Middle frontal gyrus (tissue), 1 donor: ENCODE results near the gene CTIF.

Source experiments
- DNase-seq: peaks from one replicate; pipeline ENCODE4 v3.0.0-alpha.2; 2015; ENCODE audit warnings: low spot score; ENCODE audit errors: extremely low spot score

Gene CTIF

DNA sequence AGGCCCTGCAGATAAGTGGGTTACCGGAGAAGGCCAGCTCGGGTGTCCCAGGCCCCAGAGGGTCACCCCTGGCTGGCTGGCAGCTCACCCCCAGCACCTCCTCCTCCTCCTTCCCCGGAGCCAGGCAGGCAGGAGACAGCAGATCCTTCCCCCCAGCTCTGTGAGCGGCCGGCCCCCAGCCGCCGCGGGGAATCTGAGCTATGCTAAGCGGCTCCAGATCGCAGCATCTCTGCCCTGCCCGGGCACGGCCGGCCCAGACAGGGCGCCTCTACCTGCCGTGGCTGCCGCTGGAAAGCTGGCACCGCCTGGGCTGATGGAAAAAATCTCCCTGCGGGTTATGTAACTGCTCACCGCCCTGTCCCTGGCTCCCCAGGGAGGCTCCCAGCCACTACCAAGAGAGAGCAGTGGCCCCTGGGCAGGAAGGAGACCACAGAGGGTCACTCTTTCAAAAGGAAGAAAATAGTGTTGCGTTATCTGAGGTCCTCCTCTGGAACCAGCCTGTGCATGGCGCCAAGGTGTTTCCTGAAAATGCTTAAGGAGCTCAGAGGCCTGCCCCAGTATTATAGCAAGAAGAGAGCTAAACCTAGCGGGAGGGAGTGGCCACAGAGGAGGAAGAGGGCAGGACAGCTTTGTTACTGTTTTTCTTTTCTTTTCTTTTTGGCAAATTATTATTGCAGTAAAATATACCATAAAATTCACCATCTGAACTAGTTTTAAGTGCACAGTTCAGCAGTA, 233.0 kb downstream of the CTIF start:
- no peak for DNase-seq

DNA sequence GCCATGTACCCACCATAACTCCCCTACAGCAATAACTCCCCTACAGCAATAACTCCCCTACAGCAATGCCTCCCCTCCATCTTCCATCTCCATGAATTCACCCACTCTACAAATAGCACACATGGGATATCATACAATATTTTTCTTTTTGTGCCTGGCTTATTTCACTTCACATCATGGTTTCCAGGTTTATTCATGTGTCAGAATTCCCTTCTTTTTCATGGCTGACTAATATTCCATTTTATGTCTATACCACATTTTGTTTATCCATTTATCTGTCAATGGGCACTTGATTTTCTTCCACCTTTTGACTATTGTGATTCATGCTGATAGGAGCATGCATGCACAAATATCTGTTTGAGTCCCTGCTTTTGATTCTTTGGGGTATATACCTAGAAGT, 233.6 kb downstream of the CTIF start:
- no peak for DNase-seq

DNA sequence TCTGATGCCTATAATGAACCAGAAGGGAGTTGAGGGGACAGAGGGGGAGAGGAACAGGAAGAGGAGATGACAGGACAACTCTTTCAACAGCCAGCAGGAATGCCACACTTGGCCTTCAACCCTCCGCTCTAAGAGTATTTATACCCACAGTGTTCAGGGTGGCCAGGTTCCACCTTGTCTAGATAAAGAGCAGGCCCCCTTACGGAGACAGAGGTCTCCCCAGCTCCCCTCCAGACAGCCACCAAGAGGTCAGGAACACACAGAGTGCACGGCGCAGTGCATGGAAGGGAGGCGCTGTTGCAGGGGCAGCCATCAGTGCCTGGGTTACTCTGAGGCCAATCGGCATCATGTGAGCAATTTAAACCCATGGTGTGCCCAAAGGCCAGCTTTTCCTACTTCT, 235.0 kb downstream of the CTIF start:
- no peak for DNase-seq

DNA sequence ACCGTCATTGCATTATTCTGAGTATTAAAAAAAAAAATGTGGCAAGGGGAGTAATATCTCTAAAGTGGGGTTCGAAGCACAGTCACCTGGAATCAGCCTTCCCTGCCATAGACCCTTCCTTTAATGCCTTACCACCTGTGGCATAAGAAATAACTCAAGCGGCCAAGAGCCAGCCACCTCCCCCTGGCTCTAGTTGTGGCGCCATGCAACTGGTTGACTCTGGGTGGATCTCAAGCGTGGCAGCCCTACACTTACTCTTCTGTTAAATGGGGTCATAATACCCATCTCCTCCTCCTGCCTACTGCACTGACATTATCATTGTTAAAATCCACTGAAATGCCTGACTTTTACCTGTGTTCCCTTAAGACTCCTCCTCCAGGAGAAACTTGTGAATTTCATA, 236.1 kb downstream of the CTIF start:
- no peak for DNase-seq

DNA sequence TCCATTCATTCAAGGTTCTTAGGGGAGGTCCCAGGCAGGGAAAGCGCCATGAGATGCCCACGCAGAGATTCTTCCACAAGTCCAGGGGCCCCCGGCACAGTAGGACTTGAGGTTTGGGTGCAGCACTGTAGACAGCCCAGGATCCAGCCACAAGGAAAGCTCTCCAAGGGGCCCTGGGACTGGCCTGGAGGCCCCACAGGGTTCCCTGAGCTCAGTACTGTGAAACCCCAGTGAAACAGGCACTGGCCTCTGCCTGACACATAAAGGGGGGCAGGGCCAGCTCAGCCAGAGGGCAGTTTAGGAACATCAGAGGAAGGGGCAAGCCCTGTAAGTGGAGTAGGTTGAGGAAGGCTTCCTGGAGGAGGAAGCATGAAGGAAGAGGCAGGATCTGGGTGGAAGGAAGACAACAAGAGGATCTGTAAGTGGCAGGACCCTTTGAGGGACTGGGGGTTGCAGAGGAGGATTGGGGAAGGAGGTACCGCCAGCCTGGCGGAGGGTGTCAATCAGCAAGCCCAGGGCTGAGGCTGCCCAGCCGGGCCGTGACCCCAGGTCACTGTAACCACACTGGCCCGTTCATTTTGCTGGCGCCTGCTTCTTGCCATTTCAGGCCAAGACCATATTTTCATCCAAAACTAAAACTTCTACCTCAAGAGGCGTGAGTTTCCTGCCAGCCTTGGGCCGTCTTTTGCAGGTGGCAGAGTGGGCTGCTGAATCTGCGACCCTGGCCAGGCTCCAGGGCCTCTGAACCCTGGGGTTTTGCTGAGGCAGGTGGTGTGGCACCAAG, 236.7 kb downstream of the CTIF start:
- no peak for DNase-seq

DNA sequence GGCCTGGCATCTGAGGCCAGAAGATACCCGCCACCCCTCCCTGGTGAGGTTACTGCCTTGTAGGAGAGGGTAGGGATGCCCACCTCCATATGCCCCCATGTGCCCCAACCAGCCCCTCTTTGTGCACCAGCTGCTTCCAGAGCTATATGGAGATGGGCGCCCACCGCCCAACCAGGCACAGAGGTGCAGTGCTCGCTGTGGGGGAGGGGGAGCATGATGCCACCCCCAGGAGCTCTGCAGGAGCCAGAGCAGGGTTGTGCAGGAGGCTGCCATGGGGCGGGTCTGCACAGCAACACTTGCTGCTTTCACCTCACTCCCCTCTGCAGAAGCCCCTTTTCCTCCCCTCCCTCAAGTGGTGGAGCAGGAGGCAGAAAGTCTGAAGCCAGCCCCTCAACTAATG, 237.3 kb downstream of the CTIF start:
- DNase-seq, result no peak

DNA sequence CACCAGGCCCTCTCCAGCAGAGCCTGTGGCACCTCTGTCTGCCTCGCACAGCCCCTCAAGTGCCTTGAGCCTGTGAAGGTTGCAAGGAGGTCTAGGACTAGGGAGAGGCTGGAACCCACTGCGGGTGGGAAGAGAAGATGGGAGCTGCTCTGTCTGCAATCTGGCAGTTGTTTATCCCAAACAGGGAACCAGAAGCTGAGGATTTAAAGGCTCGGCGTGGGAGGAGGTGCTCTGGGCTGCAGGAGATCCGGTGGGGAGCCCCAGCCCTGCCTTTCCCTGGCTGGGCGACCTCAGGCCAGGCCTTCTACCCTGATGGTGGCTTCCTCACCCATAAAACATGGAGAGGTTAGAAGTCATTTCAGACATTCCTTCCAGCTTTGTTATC, 237.8 kb downstream of the CTIF start:
- no peak for DNase-seq

DNA sequence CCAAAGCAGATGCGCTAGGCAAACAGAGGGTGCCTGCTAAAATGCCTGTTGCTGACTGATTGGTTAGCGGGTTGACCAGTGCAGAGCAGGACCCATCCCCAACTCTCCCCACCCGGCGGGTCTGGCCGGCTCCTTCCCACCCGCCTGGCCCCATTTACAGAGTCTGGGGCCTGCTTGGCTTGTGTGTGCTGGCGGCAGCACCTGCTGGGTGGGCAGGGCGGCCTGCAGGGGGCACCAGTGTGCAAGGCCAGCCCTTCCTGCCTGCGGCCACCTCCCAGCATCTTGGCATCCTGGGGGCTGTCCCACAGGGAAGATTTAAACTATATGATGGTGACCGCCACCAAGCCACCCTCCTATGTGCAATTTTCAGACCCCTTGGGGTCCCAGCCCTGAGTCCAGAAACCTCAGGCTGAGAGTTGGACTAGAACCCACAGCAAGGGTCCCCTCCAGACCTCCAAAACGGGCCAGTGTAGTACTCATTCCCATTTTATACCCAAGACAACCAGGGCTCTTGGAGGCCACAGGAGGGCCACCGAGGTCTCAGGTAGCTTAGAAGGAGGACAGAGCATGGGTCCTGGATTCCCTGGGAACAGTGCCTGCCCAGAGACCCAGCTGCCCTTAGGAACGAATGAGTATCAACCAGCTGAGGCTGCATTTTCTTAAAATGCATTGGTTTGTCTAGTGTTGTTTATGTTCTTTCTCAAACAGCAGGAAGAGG, 238.4 kb downstream of the CTIF start:
- no peak for DNase-seq

DNA sequence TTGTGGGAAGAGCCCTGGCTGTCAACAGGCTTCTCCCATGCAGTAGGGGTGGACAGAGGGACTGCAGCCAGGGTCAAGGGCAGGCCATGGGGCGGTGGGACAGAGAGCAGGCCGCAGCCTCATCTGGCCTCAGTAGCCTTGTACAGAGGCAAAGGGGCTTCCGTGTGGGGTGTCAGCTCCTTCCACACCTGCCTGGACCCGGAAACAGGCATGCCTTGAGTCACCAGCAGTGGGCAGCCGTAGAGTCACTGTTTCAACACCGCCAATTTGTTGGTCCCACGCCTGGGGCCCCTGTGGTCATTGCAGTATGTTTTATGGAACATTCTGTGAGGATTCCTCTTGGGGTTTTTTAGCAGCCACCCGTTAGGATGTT, 238.9 kb downstream of the CTIF start:
- DNase-seq, result no peak

DNA sequence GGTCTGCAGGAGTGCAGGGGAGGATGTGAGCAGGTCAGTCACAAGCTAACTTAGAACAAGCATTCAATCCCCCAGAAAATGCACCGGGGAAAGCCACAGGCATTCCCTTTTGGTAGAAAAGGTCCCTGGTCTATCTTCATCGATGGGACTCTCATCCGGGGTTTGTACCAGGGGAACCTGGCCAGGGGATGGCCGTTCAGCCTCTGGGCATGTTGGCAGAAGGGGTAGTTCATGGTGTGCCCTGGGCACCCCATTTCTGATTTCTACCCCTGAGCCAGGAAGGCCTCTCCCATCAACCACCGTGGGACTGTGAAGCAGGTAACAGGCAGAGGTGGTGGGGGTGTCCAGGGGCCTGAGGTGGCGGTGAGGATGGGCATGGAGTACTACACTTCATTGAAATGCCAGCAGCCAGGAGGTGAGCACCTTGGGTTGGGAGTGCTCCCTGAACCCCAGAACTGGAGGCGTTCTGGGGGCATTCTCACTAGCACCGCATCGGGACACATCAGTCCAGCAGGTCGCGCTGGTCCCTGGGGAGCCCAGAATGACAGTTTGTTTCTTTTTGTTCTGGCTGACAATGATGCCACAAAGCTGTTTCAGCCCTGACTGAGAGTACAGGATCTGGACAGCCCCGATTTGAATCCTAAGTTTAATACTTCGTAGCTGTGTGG, 239.6 kb downstream of the CTIF start:
- DNase-seq, result no peak

DNA sequence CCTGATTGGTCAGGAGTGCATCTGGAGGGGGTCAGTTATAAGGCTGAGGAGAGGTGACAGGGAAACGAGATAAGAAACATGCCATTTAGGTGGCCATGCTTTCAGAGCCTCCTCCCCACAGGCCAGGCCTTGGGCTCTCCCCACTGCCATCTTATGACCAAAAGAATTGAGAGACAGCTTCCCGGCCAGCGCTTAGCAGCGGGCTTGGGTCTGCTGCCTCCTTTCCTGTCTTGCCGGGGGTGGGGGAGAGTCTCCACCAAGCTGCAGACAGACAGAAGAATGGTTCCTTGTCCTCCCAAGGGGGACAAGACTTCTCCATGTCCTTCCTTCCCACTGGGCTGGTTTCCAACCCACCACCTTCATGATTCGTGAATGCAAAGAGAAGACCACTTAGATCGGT, 240.6 kb downstream of the CTIF start:
- DNase-seq, result no peak

DNA sequence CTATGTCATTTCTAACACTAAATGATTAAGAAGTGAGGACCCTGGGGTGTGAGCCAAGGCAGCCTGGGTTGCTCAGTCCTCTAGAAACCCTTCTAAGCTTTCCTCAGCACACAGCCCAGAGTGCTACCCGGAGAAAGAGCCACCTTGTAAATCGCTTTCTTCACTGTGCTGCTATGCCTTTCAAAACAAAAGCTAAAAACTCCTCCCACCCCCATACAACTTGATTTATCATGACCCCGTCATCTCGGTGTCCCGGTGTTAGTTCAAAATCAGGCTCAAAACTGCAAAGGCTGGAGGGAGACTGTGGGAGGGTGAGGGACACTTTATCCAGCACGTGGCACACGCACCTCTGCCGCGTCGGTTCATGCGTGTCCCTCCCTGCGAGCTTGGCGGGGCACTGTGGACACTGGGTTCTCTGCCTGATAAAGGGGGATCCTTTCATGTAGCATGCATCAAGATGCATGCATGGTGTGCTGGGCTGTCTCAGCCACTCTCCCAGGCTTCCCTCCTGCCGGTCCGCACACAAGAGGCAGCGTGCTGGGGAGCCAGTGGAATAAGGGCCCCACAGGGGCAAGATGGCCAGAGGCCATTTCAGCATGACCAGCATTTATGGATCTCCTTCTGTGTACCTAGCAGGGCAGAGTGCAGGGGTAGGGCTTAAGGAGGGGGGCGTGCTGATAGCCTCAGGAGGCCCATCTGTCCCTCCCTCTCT, 241.5 kb downstream of the CTIF start:
- no peak for DNase-seq

DNA sequence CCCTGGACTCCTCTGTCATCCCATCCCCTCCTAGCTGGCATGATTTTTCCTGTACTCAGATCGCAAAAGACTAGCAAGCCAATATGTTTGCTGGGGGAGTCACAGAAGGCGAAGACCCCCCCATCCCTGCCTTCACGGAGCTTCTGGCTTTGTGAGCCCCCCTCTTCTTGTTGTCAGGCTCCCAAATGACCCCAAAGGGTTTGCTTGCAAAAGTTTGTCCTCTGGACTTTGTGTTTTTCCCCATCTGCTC, 242.0 kb downstream of the CTIF start:
- no peak for DNase-seq

DNA sequence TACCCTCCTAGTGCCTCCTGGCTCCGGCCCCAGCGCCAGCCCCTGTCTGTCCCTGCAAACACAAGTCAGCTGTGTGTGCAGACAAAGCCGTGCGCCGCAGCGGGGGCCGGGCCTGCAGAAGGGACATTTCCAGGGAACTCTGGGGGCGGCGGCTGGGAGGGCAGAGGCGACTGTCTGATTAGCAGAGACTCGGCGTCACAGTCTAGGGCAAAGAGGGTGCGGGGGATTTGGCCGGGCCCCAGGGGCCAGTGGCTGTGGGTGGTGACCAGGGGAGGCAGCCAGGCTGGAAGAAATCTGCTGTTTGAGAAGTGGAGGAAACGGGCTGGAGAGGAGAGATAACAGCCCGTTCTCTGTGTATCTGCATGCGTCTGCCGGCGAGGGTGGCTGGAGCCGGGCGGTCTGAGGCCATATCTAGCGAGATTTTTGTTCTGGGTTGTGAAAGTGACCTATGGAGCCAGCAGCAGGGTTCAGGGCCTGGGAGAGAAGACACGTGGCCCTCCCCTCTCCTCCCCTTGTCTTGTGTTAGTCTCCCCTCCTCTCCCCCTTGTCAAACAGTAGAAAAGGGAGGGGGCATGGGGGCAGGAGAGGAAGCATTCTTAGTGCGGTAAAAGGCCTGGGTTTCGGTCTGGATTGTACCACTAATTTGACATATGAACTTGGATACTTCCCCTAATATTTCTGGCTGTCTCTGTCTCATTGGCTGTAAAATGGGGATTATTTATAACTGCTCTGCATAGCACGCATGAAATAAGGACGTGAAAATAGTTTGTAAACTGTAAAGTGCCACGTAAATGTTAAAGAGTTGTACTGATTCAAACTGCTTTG, 242.5 kb downstream of the CTIF start:
- peak; percentile 43 for DNase-seq

DNA sequence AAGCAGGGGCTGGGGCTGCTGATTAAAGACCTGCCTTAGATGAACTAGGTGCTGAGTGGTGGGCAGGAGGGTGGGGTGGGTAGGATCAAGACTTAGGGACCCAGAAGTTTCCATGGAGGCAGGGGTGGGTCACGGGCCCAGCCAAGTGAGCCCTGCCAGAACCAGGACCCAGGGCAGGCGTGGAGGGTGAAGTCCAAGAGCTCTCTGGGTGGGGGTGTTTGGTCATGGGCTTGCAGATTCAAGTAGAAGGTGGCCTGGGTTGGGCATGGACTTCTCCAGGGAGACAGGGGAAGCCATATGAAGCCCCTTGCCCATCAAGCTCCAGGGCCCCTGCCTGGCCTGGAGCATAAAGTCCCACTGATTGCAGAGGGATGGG, 243.1 kb downstream of the CTIF start:
- DNase-seq, result no peak

DNA sequence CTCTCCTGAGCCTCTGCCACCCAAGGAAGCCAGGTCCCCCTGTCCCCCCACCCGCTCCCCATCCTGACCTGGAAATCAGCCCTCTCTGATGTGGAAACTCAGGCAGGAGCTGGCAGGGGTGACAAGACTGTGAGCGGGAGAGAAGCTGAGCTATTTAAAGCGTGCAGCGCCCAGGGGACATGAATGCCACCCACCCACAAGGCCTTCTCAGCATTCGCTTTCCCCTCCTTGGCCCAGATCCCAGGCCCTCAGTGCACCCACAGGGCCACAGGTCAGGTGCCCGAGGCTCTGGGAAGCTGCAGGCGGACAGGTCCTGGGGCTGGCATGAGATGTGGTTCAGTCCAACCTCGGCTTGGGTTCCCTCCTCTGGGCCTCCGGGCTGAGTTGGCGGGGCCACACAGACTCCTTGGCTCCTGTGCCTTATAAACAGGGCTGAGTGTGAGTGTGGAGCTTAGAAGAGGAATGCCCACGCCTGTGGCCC, 243.6 kb downstream of the CTIF start:
- DNase-seq, result no peak

DNA sequence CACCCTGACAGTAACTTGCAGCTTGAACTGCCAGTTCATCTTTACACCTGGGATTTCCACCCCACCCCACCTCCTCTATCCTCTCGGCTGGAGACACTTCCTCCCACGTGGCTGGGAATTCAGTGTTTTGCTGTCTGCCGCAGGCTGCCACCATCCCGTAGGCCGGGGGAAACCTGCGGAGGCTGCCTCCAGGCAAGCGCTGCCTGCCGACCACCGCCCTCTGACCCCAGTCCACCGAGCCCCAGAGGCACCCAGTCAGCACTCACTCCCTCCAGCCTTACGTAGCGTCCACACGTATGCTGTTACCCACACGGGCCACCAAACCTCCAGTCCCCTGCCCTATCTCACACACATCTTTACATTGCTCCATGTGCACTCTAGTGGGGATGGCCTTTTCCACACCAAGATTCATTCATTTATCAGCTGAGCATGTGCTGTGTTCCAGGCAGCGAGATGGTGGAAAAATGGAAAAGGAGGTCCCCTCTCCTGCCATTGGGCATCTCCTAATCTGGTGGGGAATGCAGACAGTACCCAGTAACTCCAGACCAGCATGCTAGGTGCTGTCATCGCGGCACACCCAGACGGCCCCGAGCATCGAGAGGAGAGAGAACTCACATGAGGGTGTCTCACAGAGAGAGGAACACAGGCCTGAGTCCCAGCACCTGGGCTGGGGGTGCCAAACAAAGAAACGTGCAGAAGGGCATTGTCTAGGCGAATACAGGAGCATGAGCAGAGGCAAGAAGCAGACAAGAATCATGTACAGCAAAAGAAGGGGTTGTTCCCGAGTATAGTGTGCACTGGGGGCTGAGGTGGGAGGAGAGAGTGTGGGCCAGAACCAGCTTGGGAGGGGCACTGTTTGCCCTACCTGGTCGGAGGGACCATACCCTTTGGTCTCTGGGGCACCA, 245.0 kb downstream of the CTIF start:
- no peak for DNase-seq

DNA sequence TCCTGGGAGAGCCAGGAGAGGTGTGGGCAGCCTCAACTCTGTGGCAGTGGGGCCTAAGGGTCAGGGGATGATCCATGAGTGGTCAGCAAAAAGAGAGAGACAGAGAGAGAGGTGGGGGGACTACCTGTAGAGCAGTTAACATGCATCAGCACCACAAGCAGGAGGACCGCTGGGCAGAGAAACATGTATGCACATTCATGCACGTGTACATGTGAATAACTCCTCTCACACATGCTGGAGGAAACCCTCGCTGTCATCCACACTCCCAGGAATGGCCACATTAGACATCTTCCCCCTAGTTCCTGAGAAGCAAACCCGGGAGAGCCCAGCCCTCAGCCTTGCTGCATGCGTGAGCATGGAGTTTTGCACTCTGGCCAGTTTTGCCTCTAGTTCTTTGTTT, 245.8 kb downstream of the CTIF start:
- DNase-seq, result no peak

DNA sequence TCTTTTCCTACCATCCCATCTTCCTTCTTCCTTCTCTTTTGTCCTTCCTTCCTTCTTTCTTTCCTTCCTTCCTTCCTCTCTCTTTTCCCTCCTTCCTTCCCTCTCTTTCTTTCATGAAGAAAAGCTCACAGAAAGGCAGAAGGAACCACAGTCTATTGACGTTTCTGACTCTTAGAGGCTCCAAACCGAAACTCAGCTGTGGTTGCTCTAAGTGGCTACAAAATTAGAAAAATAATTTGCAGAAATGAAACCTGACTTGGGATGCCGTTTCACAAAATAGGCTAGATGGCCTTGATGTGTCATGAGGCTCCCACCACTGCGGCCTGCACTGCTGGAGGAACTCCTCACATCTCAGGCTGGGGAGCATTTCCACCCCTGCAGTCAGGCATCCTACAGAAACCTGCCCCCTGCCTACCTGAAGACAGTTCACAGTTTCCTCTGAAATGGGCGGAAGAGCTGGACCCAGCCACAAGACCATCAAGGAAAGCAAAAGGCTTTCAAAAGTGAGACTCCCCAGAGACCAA, 246.3 kb downstream of the CTIF start:
- no peak for DNase-seq
